Ishikawa (cell line): ENCODE data around the gene VDR.

Experiments
- CEBPB ChIP-seq: IDR thresholded peaks from 2 replicates; pipeline ENCODE4 v1.6.1; 2012
- CREB1 ChIP-seq: IDR thresholded peaks from 2 replicates; pipeline ENCODE4 v1.6.1; 2012; ENCODE audit warnings: low read depth
- EGR1 ChIP-seq: IDR thresholded peaks from 2 replicates; pipeline ENCODE4 v1.6.1; 2012
- EP300 ChIP-seq: IDR thresholded peaks from 2 replicates; pipeline ENCODE4 v1.6.1; 2012; ENCODE audit warnings: borderline replicate concordance
- FOXM1 ChIP-seq: IDR thresholded peaks from 2 replicates; pipeline ENCODE4 v1.6.1; 2012; ENCODE audit warnings: low read depth, borderline replicate concordance
- NFIC ChIP-seq: IDR thresholded peaks from 2 replicates; pipeline ENCODE4 v1.6.1; 2012
- RAD21 ChIP-seq: IDR thresholded peaks from 2 replicates; pipeline ENCODE4 v1.6.1; 2012; ENCODE audit warnings: low read depth
- TAF1 ChIP-seq: IDR thresholded peaks from 2 replicates; pipeline ENCODE4 v1.6.1; 2012; ENCODE audit warnings: low read depth, mild to moderate bottlenecking
- TCF12 ChIP-seq: IDR thresholded peaks from 2 replicates; pipeline ENCODE4 v1.6.1; 2012; ENCODE audit warnings: low read depth
- TEAD4 ChIP-seq: IDR thresholded peaks from 2 replicates; pipeline ENCODE4 v1.6.1; 2012
- ZBTB7A ChIP-seq: IDR thresholded peaks from 2 replicates; pipeline ENCODE4 v1.6.1; 2012; ENCODE audit warnings: low read depth
- TF ChIP-seq, protein P1 (sequence below): IDR thresholded peaks from 2 replicates; pipeline ENCODE4 v1.6.1; 2012; ENCODE audit warnings: low read depth, mild to moderate bottlenecking
- TF ChIP-seq, protein P2 (sequence below): IDR thresholded peaks from 2 replicates; pipeline ENCODE4 v1.6.1; 2012

VDR gene

DNA sequence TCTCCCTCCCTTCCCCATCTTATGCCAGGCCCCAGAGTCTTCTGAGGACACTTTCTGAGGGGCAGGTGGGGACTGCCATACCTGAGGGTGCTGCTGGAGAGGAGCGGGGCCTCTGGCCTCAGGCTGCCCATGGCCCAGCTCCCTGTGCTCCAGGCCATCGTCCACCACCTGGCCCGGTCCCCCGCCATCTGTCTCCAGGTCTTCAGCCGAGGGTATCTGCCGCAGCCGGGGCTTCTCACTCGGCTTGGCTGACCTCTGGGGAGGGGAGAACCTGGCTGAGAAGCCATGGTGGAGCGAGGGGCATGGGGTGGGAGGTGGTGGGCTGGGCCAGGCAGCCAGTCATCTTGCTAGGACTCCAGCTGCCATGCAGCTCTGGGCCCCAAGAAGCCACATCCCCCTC lies 110.1 kb downstream of the VDR start:
- no peak for TF ChIP-seq TCF12
- no peak for TF ChIP-seq CREB1
- TF ChIP-seq ZBTB7A, result no peak
- TF ChIP-seq, protein P1, sequence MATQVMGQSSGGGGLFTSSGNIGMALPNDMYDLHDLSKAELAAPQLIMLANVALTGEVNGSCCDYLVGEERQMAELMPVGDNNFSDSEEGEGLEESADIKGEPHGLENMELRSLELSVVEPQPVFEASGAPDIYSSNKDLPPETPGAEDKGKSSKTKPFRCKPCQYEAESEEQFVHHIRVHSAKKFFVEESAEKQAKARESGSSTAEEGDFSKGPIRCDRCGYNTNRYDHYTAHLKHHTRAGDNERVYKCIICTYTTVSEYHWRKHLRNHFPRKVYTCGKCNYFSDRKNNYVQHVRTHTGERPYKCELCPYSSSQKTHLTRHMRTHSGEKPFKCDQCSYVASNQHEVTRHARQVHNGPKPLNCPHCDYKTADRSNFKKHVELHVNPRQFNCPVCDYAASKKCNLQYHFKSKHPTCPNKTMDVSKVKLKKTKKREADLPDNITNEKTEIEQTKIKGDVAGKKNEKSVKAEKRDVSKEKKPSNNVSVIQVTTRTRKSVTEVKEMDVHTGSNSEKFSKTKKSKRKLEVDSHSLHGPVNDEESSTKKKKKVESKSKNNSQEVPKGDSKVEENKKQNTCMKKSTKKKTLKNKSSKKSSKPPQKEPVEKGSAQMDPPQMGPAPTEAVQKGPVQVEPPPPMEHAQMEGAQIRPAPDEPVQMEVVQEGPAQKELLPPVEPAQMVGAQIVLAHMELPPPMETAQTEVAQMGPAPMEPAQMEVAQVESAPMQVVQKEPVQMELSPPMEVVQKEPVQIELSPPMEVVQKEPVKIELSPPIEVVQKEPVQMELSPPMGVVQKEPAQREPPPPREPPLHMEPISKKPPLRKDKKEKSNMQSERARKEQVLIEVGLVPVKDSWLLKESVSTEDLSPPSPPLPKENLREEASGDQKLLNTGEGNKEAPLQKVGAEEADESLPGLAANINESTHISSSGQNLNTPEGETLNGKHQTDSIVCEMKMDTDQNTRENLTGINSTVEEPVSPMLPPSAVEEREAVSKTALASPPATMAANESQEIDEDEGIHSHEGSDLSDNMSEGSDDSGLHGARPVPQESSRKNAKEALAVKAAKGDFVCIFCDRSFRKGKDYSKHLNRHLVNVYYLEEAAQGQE, result no peak
- TF ChIP-seq, protein P2, sequence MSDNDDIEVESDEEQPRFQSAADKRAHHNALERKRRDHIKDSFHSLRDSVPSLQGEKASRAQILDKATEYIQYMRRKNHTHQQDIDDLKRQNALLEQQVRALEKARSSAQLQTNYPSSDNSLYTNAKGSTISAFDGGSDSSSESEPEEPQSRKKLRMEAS, result no peak

DNA sequence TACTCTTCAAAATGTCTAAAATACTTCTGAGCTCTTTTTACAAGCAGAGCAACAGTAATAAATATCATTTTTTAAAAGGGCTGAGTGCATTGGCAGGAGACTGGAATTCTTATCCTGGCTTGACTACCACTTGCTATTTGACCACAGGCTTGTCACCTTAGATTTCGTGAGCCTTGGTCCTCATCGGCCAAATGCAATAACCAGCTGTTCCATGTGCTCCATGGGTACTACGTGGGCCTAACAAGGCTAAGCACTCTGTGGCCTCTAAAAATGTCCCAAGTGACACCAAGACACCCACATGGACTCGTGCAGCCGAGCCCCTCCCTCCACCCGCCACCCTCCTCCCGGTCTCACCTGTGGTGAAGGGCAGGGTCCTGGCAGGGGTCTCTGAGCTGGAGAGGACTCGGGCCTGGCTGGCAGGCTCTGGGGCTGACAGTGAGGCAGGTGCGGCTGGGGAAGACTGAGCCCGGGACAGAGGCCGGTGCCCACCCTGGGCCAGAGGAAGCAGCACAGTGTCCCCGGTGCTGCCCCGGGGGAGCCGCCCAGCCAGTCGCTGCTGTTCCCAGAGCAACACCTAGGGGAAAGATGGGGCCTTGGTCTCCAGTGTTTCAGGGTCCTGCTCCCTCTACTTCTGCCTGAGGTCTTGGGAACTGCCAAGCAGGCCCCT lies 111.6 kb downstream of the VDR start:
- TF ChIP-seq TAF1 (no peak), NFIC (no peak), TEAD4 (no peak), EP300 (no peak), CREB1 (no peak), CEBPB (no peak), ZBTB7A (no peak), FOXM1 (no peak), RAD21 (no peak), EGR1 (no peak), TCF12 (no peak)
- TF ChIP-seq, protein P1, result no peak
- TF ChIP-seq, protein P2, result no peak

DNA sequence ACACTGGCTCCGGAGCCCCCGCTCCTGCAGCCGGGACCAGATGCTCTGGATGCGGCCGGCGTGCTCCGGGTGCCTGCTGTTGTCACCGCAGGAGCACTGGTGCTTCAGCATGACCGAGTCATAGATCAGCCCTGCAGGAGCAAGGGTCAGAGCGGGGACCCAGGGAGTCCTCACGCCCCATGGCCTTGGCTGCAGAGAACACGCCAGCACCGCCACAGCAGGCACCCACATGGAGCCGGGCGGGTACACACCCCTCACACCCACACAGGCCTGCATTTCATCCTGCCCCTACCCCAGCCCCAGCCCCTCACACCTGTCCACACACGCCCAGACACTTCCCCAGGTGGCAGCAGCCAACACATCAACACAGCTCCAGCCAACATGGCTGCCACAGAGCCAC lies 112.9 kb downstream of the VDR start:
- TF ChIP-seq TAF1 (no peak), CREB1 (no peak), CEBPB (no peak), ZBTB7A (no peak)
- TF ChIP-seq, protein P1, result no peak
